Motor neuron (in vitro differentiated cells): ENCODE data around the gene APBA2. TPM values are rescaled to one million over a fixed set of nuclear protein-coding genes. Genes with fewer than 3 reads are reported as not detected.

ENCODE experiments used
- ATAC-seq, 8 experiments: fragments of 200-7000 bp; cut with Tn5 transposase; replicated peaks in 6 of 8; 2 replicates each; pipeline ENCODE4 v1.8.0; 2021; ENCODE audit warnings: mild to moderate bottlenecking in 8 of 8, moderate library complexity in 8 of 8
- H3K27ac ChIP-seq, 2 donors: fragments of 250-450 bp; sonication (Bioruptor Pico); 2 replicates each; pipeline ENCODE4 v1.9.0; 2021; ENCODE audit warnings: antibody characterized with exemption in 2 of 2, mild to moderate bottlenecking in 2 of 2, moderate library complexity in 1 of 2
- H3K4me1 ChIP-seq, 2 donors: fragments of 250-450 bp; sonication (Bioruptor Pico); replicated peaks in 1 of 2; 2 replicates each; pipeline ENCODE4 v1.6.1; 2021; ENCODE audit warnings: antibody characterized with exemption in 2 of 2, mild to moderate bottlenecking in 2 of 2, moderate library complexity in 1 of 2
- H3K4me3 ChIP-seq, 5 donors: fragments of 250-450 bp; sonication (Bioruptor Pico); 2 replicates each; pipeline ENCODE4 v1.9.0; 2021; ENCODE audit warnings: antibody characterized with exemption in 5 of 5, mild to moderate bottlenecking in 5 of 5, moderate library complexity in 4 of 5
- WGBS, 10 experiments: fragments of 450-650 bp; shearing (Covaris generic); methylation state at CpG; one replicate each; pipeline ENCODE4 v1.0.0; 2022; 5-methylcytosine and 5-hydroxymethylcytosine counted together
- in situ Hi-C, 9 experiments: fragments of 400-800 bp; cut with MboI; loops; one replicate each; pipeline ENCODE4 v1.15.0; 2021; ENCODE audit warnings: low sequenced_read_pairs in 9 of 9, low pct_unique_long_range_greater_than_20kb in 2 of 9; ENCODE audit not compliant: unreplicated experiment in 9 of 9
- total RNA-seq, 8 experiments: library from RNA; unstranded; fragments of 300-600 nt; gene quantifications; 2 replicates each; pipeline versions ENCODE4 v1.2.3 to v1.2.4, GENCODE V29; 2022

Gene APBA2
- total RNA-seq, 8 experiments from 2014 or later, result 7.8 to 66.8 (median 40.0) TPM

DNA sequence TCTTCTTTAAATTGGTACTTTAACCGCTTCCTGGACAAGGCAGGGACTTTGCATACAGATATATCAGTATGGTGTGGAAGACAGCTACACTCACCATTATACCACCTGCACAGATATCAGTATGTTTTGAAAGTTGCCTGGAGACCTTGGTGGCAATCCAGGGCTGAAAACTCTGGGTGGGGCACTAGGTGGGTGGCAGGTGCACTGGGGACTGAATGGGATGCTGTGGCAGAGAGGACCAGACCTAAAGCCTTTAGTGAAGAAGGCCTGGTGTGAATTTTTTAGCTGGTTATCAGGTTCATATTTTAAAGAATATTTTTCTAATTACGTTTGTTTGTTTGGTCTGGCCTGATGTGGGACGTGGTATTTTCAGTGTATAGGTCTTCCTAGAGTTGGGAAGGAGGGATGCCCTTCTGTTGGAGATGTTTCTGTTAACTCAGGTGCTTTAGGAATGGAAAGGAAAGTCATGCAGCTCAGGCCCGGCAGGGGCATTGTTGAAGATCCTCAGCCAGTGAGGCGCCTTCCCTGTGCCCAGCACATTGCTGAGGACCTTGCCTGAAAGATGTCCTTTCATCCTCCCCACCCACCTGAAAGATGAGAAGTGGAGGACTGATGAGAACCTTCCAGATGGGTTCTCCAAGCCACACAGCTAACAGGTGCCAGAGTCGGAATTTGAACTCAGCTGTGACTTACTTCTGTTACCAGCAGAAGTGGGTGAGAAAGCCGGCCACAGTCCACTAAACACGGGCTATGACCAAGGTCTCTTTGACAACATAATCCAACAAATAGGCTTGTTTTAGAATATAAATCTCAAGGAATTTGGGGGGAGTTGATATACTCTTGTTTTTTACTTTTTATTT is 77.3 kb downstream of the APBA2 start:
- no peak overlapping the region for H3K4me3 ChIP-seq
- no peak for ATAC-seq
- 47 to 100% (median 95%) methylated on average over 1 to 6 of the region's 8 CpGs; no CpG with 5 or more reads in 1 of the 10 experiments for WGBS, 10 experiments
- in situ Hi-C loops, result no loop called here
- no peaks in the 10 kb centered on the region for H3K4me1 ChIP-seq
- H3K27ac ChIP-seq, result no peak overlapping the region

DNA sequence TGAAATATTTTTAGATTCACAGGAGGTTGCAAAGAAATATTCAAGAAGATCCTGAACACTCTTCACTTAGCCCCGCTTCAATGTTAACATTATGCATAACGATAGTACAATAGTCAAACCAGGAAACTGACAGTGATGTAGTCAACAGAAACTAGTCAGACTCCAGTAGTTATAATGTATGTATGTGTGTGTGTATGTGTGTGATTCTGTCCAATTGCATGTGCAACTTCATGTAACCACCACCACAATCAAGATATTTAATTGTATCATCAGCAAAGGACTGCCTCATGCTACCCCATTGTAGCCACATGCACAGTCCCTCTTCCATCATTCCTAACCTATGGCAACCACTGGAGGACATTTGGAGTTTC is 77.9 kb downstream of the APBA2 start:
- in situ Hi-C loops, result no loop called here
- Histone ChIP-seq H3K27ac (no peak overlapping the region), H3K4me1 (no peaks in the 10 kb centered on the region), H3K4me3 (no peak overlapping the region)
- ATAC-seq, result no peak
- 62 to 100% (median 93%) methylated on average over 1 to 2 of the region's 2 CpGs; no CpG with 5 or more reads in 6 of the 10 experiments for WGBS, 10 experiments

DNA sequence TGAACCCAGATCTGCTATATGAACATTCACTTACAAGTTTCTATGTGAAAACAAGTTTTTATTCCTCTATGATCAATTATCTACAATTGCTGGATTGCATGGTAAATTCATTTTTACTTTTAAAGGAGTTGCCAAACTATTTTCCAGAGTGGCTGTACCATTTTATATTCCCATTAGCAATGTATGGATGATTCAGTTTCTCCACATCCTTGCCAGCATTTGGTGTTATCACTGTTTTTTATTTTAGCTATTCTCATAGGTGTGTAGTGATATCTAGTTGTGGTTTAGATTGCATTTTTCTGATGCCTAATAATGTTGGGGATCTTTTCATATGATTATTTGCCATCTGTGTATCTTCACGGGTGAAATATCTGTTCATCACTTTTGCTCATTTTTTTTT is 78.3 kb downstream of the APBA2 start:
- in situ Hi-C loops, result no loop called here
- H3K27ac ChIP-seq, result no peak overlapping the region
- no peak overlapping the region for H3K4me3 ChIP-seq
- ATAC-seq, result no peak
- WGBS, 10 experiments, result 14 to 100% (median 100%) methylated on average over 1 of the region's 1 CpG; no CpG with 5 or more reads in 4 of the 10 experiments
- H3K4me1 ChIP-seq, result no peaks in the 10 kb centered on the region

DNA sequence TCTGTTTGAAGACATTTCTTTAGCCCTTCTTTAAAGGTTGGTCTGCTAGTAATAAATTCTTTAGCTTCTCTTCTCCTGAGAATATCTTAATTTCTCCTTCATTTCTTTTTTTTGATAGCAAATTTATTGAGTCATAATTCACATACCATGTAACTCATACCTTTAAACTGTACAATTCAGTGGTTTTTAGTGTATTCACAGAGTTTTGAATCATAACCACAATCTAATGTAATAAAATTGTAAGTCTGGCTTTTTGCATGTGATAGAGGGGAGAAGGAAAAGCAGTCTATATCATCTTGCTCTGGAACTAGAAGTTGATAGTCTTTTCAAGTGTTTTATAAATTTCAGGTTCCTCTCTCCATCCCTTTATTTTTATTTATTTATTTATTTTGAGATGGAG is 81.3 kb downstream of the APBA2 start:
- Histone ChIP-seq H3K4me1 (no peaks in the 10 kb centered on the region), H3K27ac (no peak overlapping the region), H3K4me3 (no peak overlapping the region)
- in situ Hi-C loops, result no loop called here
- no peak for ATAC-seq

DNA sequence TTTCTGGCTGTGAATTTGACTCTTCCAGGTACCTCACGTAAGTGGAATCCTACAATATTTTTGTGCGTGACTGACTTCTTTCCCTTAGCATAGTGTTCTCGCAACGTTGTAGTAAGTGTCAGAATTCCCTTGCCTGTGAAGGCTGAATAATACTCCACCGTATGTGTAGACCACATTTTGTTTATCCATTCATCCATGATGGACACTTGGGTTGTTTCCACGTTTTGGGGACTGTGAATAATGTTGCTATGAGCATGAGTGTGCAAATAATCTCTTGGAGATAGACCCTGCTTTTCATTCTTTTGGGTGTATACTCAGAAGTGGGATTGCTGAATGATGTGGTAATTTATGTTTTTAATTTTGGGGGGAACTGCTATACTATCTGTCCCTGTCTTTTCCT is 82.2 kb downstream of the APBA2 start:
- no peak for ATAC-seq
- H3K27ac ChIP-seq, result no peak overlapping the region
- H3K4me1 ChIP-seq, result no peaks in the 10 kb centered on the region
- in situ Hi-C loops, result no loop called here
- 56 to 95% (median 69%) methylated on average over 2 to 6 of the region's 6 CpGs; no CpG with 5 or more reads in 3 of the 10 experiments for WGBS, 10 experiments
- H3K4me3 ChIP-seq, result no peak overlapping the region

DNA sequence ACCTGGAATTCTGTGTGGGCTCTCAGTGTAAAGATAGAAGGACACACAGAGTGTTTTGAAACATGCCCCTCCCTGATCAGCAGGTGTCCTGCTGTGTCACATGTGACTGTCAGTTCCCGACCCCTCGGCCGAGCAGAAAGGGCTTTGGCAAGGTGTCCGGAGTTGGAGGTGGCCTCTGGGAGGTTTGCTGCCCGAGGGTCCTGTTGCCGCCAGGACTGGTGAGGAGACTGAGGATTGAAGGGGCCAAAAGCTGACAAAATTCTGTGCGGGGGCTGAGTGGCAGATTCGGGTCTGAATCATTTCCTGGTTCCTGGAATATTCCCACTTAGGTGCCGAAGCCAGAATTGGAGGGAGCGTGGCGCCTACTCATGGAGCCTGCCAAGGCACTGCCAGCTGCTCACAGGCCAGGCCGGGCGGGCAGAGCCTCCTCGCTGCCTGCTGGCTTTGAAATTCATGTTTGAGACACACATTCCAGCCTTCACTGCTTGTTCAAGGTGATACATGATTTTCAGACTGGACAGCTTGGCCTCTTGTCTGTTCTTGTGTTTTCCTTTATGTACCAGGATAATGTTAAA is 83.8 kb downstream of the APBA2 start:
- Histone ChIP-seq H3K4me1 (no peaks in the 10 kb centered on the region), H3K4me3 (no peak overlapping the region), H3K27ac (no peak overlapping the region)
- no peak for ATAC-seq
- 46 to 94% (median 75%) methylated on average over 1 to 10 of the region's 14 CpGs; no CpG with 5 or more reads in 2 of the 10 experiments for WGBS, 10 experiments
- in situ Hi-C loops, result no loop called here

DNA sequence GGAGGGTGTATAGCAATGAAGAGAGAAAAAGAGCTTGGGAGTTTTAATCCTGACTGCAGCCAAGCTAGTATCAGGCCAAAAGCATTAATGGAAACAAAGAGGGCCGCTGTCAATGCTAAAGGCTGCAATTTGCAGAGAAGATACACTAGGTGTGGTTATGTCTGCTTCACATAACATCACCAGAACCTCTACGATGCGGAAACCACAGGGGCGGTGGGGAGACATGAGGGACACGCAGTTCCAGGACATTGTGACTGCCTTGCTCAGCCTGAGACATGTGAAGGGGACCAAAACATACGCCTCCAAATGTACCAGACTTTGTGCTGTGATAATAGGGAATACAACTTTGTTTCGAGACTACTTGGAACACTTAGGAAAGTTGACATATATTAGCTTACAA is 88.4 kb downstream of the APBA2 start:
- ATAC-seq, result no peak
- in situ Hi-C loops, result no loop called here
- 23 to 100% (median 82%) methylated on average over 1 to 7 of the region's 7 CpGs for WGBS, 10 experiments
- Histone ChIP-seq H3K4me1 (peaks cover 3% of the 10 kb centered on the region in 2 donors), H3K27ac (no peak overlapping the region), H3K4me3 (no peak overlapping the region)

DNA sequence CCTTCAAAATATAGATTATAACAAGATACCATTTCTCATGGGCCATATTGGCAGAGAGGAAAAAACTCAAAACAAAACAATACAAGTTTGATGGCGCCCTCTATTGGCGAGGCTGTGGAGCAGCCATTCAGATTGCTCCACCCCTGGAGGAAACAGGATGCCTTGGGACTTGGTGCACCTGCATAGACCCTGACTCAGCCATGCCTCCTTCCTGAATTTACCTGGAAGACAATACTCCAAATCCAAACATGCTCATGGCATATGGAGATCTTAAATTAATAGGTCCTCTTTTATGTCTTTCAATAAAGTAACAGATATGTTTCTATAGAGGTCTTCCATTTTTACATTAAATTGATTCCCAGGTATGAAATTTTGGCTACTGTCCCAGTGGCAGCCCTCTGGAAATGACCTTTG is 90.0 kb downstream of the APBA2 start:
- H3K4me1 ChIP-seq, result peaks cover 12% of the 10 kb centered on the region in 2 donors
- ATAC-seq, result peak in 2 of 8 experiments; percentile 5 to 42
- H3K27ac ChIP-seq, result no peak overlapping the region
- 0 to 42% (median 5%) methylated on average over 1 to 2 of the region's 2 CpGs; no CpG with 5 or more reads in 2 of the 10 experiments for WGBS, 10 experiments
- H3K4me3 ChIP-seq, result no peak overlapping the region
- in situ Hi-C loops, result loop anchor here in 2 of 9 experiments (25.0 kb wide), 2 partner anchors 112 to 287 kb away; partner anchors contain the start of gene NSMCE3 (in 1 of the 2)

DNA sequence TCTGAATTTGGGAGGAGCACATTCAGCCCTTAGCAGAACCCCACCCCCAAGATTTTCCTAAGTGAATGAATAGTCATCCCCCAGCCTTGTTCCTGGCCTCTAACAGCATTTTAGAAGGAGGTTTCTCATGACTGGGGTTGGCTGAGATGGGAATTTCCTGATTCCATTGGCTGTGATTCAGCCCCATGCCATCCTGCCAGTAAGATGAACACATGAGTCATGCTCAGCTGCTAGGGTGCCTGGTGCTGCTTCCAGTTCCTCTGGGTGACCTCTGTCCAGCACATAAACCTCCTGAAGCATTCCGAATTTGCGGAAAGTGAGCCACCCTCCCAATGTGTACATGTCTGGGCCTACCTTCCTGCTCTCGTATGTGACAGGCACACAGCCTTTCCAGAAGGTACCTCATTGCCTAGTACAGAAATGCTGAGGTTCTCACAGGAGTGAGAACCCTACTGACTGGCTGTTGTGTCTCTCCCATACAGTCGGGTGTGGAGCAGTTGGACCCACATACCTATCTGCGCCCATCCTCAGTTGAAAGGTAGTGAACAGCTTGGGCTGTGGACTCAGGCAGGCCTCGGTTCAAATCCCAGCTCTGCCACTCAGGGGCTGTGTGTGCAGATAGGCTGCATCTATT is 91.7 kb downstream of the APBA2 start:
- H3K27ac ChIP-seq, result no peak overlapping the region
- peak; percentile 66 to 96 (median 88) for ATAC-seq
- no peak overlapping the region for H3K4me3 ChIP-seq
- in situ Hi-C loops, result loop anchor here in 2 of 9 experiments (25.0 kb wide), 2 partner anchors 110 to 285 kb away; partner anchors contain the start of gene NSMCE3 (in 1 of the 2)
- peaks cover 12% of the 10 kb centered on the region in 2 donors for H3K4me1 ChIP-seq
- WGBS, 10 experiments, result 47 to 100% (median 95%) methylated on average over 1 to 6 of the region's 6 CpGs; no CpG with 5 or more reads in 4 of the 10 experiments

DNA sequence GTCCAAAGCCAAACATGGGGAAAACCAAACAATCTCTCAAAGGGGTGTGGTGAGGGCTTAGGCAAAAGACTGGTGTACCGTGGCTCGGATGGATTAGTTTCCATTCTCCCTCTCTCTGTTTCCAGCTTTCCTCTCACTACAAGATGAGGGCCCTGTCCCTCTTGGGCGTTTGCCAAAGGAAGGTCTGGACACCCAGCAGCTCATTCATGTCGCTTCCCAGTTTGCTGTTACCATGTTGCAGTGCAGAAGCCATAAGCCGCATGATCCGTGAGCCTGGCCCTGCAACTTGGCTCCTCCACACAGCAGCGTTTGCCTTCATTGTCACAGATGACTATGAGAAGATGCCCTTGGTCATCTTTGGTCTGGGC is 92.2 kb downstream of the APBA2 start:
- ATAC-seq, result peak in 1 of 8 experiments; percentile 5
- Histone ChIP-seq H3K4me3 (no peak overlapping the region), H3K27ac (no peak overlapping the region), H3K4me1 (peaks cover 12% of the 10 kb centered on the region in 2 donors)
- 40 to 100% (median 83%) methylated on average over 1 to 4 of the region's 7 CpGs; no CpG with 5 or more reads in 3 of the 10 experiments for WGBS, 10 experiments
- in situ Hi-C loops, result loop anchor here in 2 of 9 experiments (25.0 kb wide), 2 partner anchors 109 to 284 kb away; partner anchors contain the start of gene NSMCE3 (in 1 of the 2)

DNA sequence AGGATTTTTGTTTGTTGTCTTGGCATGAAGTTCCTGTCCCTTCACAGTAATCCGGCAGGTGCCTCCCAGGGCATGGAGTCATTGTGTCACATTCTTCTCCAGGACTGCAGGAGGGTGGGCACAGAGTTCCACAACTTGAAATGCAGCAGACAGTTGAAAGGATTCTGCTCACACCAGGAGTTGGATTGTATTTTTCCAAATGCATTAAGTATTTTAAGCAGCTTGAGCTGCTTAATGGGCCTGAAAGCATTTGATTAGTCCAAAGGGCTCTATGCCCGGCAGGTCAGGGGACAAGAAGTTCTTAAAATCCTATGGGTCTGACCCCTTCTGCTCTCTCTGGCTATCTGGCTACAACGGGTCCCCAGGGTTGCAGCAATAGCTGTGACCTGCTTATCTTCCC is 92.9 kb downstream of the APBA2 start:
- in situ Hi-C loops, result loop anchor here in 2 of 9 experiments (25.0 kb wide), 2 partner anchors 109 to 284 kb away; partner anchors contain the start of gene NSMCE3 (in 1 of the 2)
- peak in 2 of 8 experiments; percentile 3 to 10 for ATAC-seq
- no peak overlapping the region for H3K27ac ChIP-seq

DNA sequence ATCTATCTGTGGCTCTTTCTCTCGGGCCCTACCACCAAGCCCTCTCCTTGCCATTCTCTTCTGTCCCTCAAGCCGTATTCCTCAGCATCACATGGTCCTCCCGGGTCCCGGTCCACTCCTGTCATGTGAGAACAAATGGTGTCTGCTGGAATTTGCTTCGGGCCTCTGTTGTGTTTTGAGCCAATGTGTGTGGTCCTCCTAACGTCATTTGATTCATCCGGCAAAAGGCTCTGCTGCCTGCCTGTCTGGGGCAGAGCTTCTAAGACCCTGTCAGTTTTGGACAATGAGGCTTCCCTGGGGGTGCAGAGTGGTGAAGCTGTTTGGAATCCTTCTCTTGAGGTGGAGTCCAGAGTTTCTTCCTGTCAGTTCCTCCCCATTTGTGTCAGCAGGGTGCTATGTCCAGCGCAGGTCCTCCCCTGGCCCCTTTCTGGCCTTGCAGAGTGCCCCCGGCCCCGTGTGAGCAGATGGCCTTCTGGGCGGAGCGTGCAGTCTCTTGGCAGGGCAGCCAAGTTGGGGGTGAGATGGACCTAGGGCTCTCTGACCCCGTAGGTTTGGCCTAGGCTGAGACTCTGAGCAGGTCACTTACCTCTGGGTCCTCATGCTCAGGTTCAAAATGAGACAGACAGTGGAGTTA is 93.6 kb downstream of the APBA2 start:
- peak in 5 of 8 experiments; percentile 3 to 75 (median 55) for ATAC-seq
- in situ Hi-C loops, result loop anchor here in 2 of 9 experiments (25.0 kb wide), 2 partner anchors 108 to 283 kb away; partner anchors contain the start of gene NSMCE3 (in 1 of the 2)
- WGBS, 10 experiments, result 21 to 78% (median 60%) methylated on average over 1 to 7 of the region's 13 CpGs; no CpG with 5 or more reads in 2 of the 10 experiments
- Histone ChIP-seq H3K4me3 (no peak overlapping the region), H3K27ac (no peak overlapping the region), H3K4me1 (peaks cover 12% of the 10 kb centered on the region in 2 donors)

More for the DNA sequence above, 92.9 kb downstream of the APBA2 start:
- Histone ChIP-seq H3K4me3 (no peak overlapping the region), H3K4me1 (peaks cover 12% of the 10 kb centered on the region in 2 donors)
- WGBS, 10 experiments, result 40 to 100% (median 73%) methylated on average over 1 to 3 of the region's 3 CpGs; no CpG with 5 or more reads in 6 of the 10 experiments
